HG02763 (cell line): ENCODE measurements around the gene MC1R.
"Not testable (repeated sequence)": the region's sequence is repeated elsewhere in the genome, so short reads cannot be mapped to it uniquely, and the experiment has no call there.

Experiments used
- ATAC-seq: cut with Tn5 transposase; IDR thresholded peaks from one replicate; pipeline ENCODE4 v1.9.1; 2021; ENCODE audit warnings: mild to moderate bottlenecking, moderate library complexity; ENCODE audit not compliant: unreplicated experiment

The MC1R gene

DNA sequence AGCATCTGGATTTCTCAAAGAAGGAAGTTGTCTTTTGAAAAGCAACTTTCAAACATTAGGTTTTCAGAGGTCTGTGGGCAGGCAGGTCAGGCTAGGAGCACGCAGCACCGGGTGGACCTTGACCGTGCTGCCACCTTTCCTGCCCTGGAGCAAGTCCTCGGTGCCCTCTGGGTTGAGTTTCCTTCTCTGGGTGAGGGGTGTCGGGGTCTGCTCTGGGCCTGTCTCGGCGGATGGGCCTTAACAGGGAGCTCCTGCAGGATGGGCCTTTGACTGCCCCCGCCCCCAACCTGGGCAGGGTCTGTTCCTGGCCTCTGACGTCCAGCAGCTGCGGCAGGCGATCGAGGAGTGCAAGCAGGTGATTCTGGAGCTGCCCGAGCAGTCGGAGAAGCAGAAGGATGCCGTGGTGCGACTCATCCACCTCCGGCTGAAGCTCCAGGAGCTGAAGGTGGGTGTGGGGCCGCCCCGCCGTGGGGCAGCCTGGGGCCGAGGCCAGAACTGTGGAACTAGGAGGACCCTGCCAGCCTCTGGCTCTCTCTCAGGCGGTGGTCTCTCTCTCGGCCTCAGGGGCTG is 38.6 kb downstream of the MC1R start:
- no peak for ATAC-seq

DNA sequence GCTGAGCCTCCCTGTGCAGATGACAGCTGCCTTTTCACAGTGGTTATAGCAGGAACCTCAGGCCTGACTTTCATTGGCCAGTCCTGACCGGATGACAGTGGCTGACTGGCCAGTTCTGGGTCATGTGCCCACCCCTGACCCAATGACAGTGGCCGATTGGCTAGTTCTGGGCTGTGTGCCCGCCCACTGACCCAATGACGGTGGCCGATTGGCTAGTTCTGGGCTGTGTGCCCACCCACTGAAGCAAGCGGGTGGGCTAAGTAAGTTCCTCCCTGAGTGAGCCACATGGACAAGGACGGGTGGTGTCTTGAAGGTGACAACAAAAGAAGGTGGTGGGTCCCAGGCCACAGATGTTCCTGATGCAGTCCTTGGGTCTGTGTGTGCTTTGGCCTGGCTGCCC is 39.4 kb downstream of the MC1R start:
- ATAC-seq, result no peak

DNA sequence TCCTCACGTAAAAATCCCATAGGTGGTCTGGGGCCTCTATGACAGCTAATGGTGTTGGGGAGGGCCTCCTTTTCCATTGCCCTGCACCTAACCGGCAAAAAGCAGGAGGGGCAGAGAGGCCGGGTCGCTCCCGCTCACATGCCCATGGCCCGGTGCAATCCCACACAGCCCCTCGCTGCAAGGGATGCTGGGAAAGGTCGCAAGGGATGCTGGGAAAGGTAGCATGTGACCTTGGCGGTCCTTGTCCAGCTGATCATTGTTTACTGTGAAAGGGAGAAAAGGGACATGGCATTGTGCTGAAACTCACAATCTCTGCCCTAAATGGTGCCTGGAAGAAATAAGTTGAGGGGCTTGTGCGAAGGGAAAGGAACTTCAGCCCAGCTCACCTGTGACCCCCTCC is 39.9 kb downstream of the MC1R start:
- no peak for ATAC-seq

DNA sequence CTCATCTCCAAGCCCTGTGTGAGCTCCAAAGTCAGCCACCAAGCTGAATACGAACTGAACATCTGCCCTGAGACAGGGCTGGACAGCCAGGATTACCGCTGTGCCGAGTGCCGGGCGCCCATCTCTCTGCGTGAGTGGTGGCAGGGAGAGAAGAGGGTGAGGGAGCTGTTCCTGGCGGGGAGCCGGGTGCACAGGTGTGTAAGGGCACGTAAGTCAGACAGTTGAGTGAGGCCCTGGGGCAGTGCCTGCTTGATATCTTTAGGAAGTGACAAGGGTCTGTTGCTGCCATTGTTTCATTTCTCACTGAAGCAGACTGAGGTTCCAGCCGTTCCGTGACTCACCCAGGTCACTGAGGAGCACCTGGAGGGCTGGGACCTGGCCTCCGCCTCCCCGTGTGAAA is 42.3 kb downstream of the MC1R start:
- no peak for ATAC-seq

DNA sequence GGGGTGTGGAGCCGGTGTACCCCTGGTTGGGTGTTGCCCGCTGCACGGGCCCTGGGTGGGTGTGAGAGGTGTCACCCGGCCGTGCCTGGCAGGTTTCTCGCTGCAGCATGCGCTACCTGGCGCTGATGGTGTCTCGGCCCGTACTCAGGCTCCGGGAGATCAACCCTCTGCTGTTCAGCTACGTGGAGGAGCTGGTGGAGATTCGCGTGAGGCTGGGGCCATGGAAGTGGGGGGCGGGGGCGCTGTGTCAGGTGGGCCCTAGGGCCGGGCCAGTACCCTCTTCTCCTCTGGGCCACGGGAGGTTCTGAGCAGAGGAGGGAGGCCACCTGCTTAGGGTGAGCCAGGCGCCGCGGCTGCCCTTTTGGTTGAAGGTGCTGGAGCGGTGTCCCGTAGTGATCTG is 43.3 kb downstream of the MC1R start:
- no peak for ATAC-seq

DNA sequence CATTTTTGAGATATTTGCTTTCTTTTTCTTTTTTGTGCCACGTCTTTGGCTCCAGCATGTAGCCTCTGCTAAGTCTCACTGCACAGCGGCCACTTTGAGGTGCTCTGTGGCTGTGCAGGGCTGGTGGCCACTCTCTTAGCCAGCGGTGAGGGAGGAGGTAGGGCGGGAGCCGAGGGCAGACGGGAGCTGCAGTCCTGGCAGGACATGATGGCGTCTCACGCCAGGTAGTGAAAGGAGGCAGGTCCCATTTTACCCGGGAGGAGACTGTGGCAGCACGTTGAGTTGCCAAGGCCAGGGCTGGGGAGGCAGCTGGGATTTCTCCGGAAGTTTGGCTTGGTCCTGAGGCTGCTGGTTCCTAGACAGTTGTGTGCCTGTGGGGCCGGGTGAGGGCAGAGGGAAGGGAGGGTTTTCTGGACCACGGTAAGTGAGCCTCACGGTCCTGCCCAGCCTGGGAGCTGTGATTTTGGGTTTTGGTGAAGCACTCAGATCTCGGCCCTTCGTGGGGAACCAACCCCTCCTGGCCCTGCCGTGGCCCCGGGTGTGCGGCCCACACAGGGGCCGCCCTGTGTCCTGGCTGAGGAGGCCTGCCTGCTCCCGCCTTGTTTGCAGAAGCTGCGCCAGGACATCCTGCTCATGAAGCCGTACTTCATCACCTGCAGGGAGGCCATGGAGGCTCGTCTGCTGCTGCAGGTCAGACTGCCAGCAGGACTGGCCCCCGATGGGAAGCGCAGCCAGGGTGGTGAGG is 44.3 kb downstream of the MC1R start:
- ATAC-seq, result no peak

DNA sequence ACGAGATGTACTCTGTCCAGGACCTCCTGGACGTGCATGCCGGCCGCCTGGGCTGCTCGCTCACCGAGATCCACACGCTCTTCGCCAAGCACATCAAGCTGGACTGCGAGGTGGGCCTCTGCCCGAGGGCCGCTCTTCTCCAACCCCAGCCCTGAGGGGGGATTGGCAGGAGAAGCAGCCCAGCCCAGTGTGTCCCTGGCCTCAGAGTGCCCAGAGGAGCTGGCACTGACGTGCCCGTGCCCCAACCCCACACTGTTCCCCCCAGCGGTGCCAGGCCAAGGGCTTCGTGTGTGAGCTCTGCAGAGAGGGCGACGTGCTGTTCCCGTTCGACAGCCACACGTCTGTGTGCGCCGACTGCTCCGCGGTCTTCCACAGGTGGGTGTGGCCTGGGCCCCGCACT is 45.5 kb downstream of the MC1R start:
- ATAC-seq, result no peak

DNA sequence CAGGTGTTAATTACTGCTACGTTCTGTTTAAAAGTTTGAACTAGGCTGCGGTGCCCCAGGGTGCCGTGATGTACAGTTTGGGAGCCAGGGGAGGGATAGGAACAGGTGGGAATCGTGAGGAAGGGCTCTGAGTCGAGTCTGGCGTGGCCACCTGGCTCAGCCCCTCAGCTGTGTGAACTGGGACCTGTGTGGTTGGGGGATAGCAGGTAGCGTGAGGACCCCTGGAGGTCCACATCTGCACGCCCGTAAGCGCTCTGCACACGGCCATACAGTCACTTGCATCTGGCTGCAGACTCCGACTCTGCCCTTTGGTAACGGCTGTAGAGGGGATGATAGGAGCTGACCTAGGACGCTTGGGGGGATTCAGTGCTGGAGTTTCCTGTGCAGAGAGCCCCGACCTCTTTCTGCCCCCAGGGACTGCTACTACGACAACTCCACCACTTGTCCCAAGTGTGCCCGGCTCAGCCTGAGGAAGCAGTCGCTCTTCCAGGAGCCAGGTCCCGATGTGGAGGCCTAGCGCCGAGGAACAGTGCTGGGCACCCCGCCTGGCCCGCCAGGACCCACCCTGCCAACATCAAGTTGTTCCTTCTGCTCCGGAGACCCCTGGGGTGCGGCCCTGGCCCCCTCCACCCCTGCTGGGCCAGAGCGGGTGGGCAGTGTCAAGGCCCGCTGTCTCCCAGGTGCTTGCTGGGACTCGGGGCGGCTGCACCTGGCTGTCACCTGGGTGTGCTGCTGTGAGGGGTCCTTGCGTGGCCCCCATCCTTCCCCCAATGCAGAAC is 47.0 kb downstream of the MC1R start:
- no peak for ATAC-seq

DNA sequence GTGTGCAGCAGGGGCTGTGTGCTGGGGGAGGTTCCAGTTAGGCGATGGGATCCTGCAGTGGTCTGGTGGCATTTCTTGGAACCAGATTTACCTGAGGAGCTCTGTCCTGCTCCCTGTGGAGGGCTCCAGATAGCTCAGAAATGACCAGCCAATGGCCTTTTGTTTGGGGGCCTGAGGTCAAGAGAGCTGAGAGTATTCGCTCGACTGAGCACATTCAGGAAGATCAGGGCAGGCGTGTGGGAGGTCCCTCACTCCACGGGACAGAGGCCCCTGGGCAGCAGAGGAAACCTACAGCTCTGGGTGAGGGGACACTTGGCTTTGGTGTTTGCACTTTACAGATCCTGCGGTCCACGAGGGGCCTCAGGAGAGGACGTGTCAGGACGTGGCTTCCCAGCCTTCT is 48.1 kb downstream of the MC1R start:
- no peak for ATAC-seq

DNA sequence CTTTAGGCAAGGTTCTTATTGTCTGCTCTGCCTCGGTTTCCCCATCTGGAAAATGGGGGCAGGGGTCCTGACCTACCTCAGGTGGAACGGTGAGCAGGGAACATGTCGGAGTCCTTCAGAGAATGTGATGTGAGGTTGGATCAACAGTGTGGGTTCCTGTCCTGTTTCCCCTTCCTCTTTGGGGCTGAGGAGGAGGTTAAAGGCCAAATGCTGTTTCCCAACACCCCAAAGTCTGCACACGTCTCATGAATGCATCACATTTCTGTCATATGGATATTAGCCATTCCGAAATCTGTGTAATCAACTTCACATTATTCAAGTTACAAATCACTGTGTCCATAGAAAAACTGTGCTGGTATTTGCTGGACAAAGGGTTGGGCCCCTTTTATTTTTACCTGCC is 48.8 kb downstream of the MC1R start:
- not testable (repeated sequence) for ATAC-seq

DNA sequence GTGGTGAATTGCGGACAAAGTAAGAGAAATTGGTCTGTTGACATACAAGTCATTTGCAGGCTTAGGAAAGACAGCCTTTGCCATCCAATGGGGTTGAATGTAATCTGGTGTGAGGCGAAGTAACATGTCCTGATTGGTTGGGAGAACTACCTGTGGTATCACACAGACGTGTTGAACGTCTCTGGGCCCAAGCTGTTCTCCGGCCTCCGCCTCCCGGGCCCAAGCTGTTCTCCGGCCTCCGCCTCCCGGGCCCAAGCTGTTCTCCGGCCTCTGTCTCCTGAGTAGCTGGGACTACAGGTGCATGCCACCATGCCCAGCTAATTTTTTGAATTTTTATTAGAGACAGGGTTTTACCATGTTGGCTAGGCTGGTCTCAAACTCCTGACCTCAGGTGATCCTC is 49.4 kb downstream of the MC1R start:
- not testable (repeated sequence) for ATAC-seq

DNA sequence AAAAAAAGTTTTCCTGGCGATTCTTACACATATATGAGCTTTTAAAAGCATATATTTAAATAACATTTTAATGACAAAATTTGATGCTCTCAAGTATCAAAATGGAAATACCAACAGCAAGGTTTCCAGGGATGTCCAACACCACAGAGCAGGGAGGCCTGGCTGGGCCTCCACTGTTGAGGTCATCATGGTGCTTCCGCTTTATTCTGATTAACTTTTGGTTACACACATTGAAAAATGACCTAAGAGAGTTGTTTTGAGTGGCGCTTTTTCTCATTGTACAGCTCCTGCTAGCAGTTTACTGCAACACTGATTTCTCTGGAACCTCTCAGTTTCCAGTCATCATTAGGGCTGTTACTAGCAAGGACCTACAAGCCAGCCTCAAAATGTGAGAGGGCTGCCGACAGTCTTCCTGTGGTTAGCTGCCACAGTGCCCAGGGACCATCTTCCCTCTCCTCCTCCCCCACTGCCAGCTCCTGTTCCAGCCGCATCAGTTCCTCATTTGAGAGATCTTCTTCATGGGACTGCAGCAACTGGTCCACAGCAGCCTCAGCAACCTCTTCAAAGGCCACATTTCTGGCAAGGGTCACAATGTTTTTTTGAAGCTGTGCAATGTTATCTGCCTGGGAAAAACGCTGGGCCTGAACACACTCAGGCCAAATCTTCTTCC is 51.2 kb downstream of the MC1R start:
- ATAC-seq, result no peak
